ENCODE data around the gene HLF.

HLF gene

GRCh38 chr17:55332296-55333041 lies 67.7 kb downstream of the HLF start:
- DNase-seq = no peak

- DNase-seq = no peak
Measured at GRCh38 chr17:55334285-55334684, 69.5 kb downstream of the HLF start.

GRCh38 chr17:55334881-55335540 lies 70.3 kb downstream of the HLF start:
- DNase-seq = no peak

- DNase-seq = no peak
Measured at GRCh38 chr17:55335625-55336024, 70.9 kb downstream of the HLF start.

- DNase-seq = no peak
Measured at GRCh38 chr17:55336426-55336825, 71.7 kb downstream of the HLF start.

- DNase-seq = no peak
Measured at GRCh38 chr17:55340176-55340575, 75.4 kb downstream of the HLF start.

- no peak for DNase-seq
Measured at GRCh38 chr17:55340686-55341085, 75.9 kb downstream of the HLF start.

- peak; percentile 25 for DNase-seq
Measured at GRCh38 chr17:55341432-55341831, 76.7 kb downstream of the HLF start.

GRCh38 chr17:55342800-55343585 lies 78.2 kb downstream of the HLF start:
- no peak for DNase-seq

- no peak for DNase-seq
Measured at GRCh38 chr17:55343900-55344513, 79.2 kb downstream of the HLF start.

- no peak for DNase-seq
Measured at GRCh38 chr17:55344514-55344997, 79.8 kb downstream of the HLF start.

- no peak for DNase-seq
Measured at GRCh38 chr17:55345132-55345531, 80.4 kb downstream of the HLF start.

GRCh38 chr17:55346658-55347057 lies 81.9 kb downstream of the HLF start:
- no peak for DNase-seq

- no peak for DNase-seq
Measured at GRCh38 chr17:55347341-55347740, 82.6 kb downstream of the HLF start.

- DNase-seq = peak; percentile 44
Measured at GRCh38 chr17:55348749-55349354, 84.1 kb downstream of the HLF start.

- no peak for DNase-seq
Measured at GRCh38 chr17:55350825-55351205, 86.1 kb downstream of the HLF start.

GRCh38 chr17:55351226-55351625 lies 86.5 kb downstream of the HLF start:
- no peak for DNase-seq

GRCh38 chr17:55354010-55354409 lies 89.2 kb downstream of the HLF start:
- DNase-seq = no peak

- DNase-seq = no peak
Measured at GRCh38 chr17:55354941-55355340, 90.2 kb downstream of the HLF start.

GRCh38 chr17:55356434-55357328 lies 91.9 kb downstream of the HLF start:
- peak; percentile 70 for DNase-seq

GRCh38 chr17:55360971-55361370 lies 96.2 kb downstream of the HLF start:
- no peak for DNase-seq

- DNase-seq = no peak
Measured at GRCh38 chr17:55363033-55363432, 98.3 kb downstream of the HLF start.
